ENCODE measurements around the gene MYH6. TPM values are rescaled to one million over a fixed set of nuclear protein-coding genes. Genes with fewer than 3 reads are reported as not detected.
"Not testable (repeated sequence)": the region's sequence is repeated elsewhere in the genome, so short reads cannot be mapped to it uniquely, and the experiment has no call there.

Gene MYH6
- total RNA-seq, 1 donor from 2014 or later, result not detected

DNA sequence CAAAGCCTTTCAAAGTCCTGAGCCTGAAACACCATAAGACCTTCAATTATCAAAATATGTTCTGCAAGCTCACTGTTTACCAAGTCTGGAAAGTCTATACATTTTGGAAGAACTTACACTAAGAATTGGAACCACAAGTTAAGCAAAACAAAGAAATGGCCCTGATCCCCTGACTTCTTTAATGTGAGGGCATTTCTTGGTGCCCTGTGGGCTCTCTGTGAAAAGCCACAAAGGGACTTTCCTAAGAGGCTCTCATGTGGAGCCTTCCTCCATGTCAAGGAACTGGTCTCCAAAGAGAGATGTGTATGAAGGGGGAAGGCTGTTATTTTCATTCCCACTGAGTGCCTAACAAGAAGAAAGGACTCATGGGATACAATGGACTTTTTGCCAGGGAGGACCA, 13.5 kb upstream of the MYH6 start:
- DNase-seq (ENCODE audit: low spot score in 2 of 2, unreplicated experiment in 2 of 2), result no peak
- Mint-ChIP-seq H3K4me1 (no peaks in the 10 kb centered on the region), H3K36me3 (no peaks in the 10 kb centered on the region), H3K27ac (no peak overlapping the region), H3K9me3 (no peaks in the 10 kb centered on the region), H3K4me3 (no peak overlapping the region), H3K27me3 (ENCODE audit: low read depth) (peaks cover 42% of the 10 kb centered on the region)
- TF ChIP-seq, protein P1, sequence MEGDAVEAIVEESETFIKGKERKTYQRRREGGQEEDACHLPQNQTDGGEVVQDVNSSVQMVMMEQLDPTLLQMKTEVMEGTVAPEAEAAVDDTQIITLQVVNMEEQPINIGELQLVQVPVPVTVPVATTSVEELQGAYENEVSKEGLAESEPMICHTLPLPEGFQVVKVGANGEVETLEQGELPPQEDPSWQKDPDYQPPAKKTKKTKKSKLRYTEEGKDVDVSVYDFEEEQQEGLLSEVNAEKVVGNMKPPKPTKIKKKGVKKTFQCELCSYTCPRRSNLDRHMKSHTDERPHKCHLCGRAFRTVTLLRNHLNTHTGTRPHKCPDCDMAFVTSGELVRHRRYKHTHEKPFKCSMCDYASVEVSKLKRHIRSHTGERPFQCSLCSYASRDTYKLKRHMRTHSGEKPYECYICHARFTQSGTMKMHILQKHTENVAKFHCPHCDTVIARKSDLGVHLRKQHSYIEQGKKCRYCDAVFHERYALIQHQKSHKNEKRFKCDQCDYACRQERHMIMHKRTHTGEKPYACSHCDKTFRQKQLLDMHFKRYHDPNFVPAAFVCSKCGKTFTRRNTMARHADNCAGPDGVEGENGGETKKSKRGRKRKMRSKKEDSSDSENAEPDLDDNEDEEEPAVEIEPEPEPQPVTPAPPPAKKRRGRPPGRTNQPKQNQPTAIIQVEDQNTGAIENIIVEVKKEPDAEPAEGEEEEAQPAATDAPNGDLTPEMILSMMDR (IDR thresholded peaks at IDR 0.05; ENCODE audit: unreplicated experiment), result no peak

DNA sequence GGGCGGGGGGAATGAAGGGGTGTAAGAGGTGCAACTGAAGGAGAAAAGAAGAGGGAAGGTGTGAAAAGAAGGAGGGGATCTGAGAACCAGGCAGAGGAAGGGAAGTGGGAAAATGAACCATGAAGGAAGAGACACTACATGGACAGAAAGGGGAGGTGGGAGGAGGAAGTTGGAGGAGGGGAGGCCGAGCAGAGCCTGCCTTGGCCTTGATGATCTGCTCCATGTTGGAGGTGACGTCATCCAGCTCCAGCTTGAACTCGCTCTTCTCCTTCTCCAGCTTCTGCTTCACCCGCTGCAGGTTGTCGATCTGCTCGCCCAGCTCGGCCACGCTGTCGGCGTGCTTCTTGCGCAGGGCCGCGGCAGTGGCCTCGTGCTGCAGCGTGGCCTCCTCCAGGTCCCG, 11.6 kb upstream of the MYH6 start:
- not testable (repeated sequence) for H3K4me3 Mint-ChIP-seq; H3K36me3 Mint-ChIP-seq; DNase-seq (ENCODE audit: low spot score in 2 of 2, unreplicated experiment in 2 of 2); H3K27ac Mint-ChIP-seq; H3K4me1 Mint-ChIP-seq; H3K9me3 Mint-ChIP-seq
- H3K27me3 Mint-ChIP-seq (ENCODE audit: low read depth), result peaks cover 45% of the 10 kb centered on the region

DNA sequence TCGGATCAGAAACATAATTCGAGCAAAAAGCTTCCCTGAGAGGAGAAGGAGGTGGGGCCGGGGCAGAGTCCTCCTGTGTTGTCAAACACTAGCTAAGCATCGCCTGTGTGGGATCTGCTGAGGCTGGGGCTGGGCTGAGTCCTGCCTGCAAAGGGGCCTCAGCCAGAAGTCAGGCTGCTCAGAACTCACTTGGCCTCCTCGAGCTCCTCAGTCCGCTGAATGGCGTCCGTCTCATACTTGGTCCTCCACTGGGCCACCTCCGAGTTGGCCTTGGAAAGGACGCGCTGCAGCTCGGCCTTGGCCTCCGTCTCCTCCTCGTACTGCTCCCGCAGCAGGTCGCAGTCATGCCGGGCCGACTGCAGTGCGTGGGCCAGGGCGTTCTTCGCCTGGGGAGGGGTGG, 9.9 kb upstream of the MYH6 start:
- Mint-ChIP-seq H3K27ac (no peak overlapping the region), H3K36me3 (no peaks in the 10 kb centered on the region), H3K4me3 (no peak overlapping the region), H3K27me3 (ENCODE audit: low read depth) (peaks cover 38% of the 10 kb centered on the region), H3K4me1 (no peaks in the 10 kb centered on the region), H3K9me3 (no peaks in the 10 kb centered on the region)
- no peak for DNase-seq (ENCODE audit: low spot score in 2 of 2, unreplicated experiment in 2 of 2)
- TF ChIP-seq, protein P1 (IDR thresholded peaks at IDR 0.05; ENCODE audit: unreplicated experiment), result no peak

DNA sequence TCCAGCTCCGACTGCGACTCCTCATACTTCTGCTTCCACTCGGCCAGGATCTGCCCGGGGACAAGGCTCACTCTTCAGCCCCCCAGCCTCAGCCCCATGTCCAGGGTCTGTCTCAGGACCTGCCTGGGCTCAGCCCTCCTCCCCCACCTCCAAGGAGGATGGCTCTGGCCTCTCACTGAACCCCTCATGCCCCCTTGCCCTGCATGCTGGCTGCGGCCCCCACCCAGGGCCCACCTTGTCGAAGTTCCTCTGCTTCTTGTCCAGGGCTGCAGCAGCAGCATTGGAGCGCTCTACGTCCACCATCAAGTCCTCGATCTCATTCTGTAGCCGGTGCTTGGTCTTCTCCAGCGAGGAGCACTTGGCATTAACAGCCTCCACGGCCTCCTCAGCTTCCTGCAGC, 9.2 kb upstream of the MYH6 start:
- not testable (repeated sequence) for DNase-seq (ENCODE audit: low spot score in 2 of 2, unreplicated experiment in 2 of 2); H3K4me1 Mint-ChIP-seq; H3K36me3 Mint-ChIP-seq; H3K4me3 Mint-ChIP-seq; H3K9me3 Mint-ChIP-seq; H3K27ac Mint-ChIP-seq
- peaks cover 38% of the 10 kb centered on the region for H3K27me3 Mint-ChIP-seq (ENCODE audit: low read depth)

DNA sequence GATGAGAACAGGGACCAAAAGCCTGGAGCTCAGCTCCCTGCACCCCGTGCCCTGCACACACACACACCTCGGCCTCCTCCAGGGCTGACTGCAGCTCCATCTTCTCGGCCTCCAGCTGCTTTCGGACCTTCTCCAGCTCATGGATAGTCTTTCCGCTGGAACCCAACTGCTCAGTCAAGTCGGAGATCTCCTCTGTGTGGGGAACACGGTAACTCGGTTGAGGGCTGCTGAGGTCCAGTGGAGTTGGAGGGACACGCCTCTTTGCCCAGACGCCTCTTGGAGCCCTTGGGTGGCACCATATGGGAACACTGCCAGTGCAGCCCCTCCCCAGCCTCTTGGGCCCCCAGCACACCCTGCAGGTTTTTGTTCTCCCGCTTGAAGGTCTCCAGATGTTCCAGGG, 8.7 kb upstream of the MYH6 start:
- H3K36me3 Mint-ChIP-seq, result no peaks in the 10 kb centered on the region
- no peak overlapping the region for H3K4me3 Mint-ChIP-seq
- TF ChIP-seq, protein P1 (IDR thresholded peaks at IDR 0.05; ENCODE audit: unreplicated experiment), result no peak
- no peaks in the 10 kb centered on the region for H3K4me1 Mint-ChIP-seq
- DNase-seq (ENCODE audit: low spot score in 2 of 2, unreplicated experiment in 2 of 2), result no peak
- H3K27me3 Mint-ChIP-seq (ENCODE audit: low read depth), result peaks cover 34% of the 10 kb centered on the region
- no peak overlapping the region for H3K27ac Mint-ChIP-seq
- no peaks in the 10 kb centered on the region for H3K9me3 Mint-ChIP-seq

DNA sequence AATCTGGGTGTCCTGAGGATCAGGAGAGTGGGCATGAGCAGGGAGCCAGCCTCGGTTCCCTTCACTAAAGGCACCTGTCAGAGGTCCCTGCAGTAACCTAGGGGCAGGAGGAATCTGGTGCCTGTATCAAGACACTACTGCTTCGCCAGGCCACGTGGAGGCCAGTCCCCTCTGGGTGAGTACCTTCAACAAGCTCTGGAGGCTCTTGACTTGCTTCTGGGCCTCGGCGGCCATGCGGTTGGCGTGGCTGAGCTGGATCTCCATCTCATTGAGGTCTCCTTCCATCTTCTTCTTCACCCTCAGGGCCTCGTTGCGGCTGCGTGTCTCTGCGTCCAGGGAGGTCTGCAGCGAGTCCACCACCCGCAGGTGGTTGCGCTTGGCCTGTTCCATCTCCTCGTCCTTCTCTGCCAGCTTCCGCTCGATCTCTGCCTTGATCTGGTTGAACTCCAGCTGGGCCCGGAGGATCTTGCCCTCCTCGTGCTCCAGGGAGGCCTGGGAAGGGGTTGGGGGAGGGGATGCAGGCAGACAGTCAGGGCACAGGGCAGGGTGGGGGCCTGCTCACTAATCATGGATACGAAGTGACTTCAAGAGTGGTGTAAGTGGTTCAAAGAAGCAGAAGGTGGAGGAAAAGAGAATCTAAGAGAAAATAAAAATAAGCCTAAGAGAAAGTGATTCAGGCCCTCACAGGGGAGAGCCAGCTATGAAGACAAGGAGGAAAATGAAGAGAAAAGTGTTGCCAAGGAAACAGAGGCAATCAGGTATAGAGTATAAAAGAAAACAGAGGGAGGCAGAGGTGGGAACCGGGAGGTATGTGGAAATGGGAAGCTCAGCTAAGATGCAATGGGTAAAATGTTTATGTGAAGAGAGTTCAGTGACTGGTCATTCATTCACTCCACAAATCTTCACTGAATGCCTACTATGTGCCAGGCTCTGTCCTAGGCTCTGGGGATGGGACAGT, 8.0 kb upstream of the MYH6 start:
- H3K36me3 Mint-ChIP-seq, result no peaks in the 10 kb centered on the region
- no peaks in the 10 kb centered on the region for H3K9me3 Mint-ChIP-seq
- H3K4me1 Mint-ChIP-seq, result no peaks in the 10 kb centered on the region
- DNase-seq (ENCODE audit: low spot score in 2 of 2, unreplicated experiment in 2 of 2), result no peak
- TF ChIP-seq, protein P1 (IDR thresholded peaks at IDR 0.05; ENCODE audit: unreplicated experiment), result no peak
- no peak overlapping the region for H3K27ac Mint-ChIP-seq
- H3K4me3 Mint-ChIP-seq, result no peak overlapping the region
- peaks cover 28% of the 10 kb centered on the region for H3K27me3 Mint-ChIP-seq (ENCODE audit: low read depth)
